HG03558 (cell line): ENCODE measurements around the gene SFMBT2.

Experiments used
- ATAC-seq: cut with Tn5 transposase; IDR thresholded peaks from one replicate; pipeline ENCODE4 v1.9.1; 2021; ENCODE audit warnings: moderate number of reproducible peaks; ENCODE audit not compliant: unreplicated experiment; ENCODE audit errors: extremely low read depth

The SFMBT2 gene

GRCh38 chr10:7373039-7373438, 37.8 kb downstream of the SFMBT2 start:
- ATAC-seq = no peak

GRCh38 chr10:7372504-7372903, 38.3 kb downstream of the SFMBT2 start:
- no peak for ATAC-seq

DNA sequence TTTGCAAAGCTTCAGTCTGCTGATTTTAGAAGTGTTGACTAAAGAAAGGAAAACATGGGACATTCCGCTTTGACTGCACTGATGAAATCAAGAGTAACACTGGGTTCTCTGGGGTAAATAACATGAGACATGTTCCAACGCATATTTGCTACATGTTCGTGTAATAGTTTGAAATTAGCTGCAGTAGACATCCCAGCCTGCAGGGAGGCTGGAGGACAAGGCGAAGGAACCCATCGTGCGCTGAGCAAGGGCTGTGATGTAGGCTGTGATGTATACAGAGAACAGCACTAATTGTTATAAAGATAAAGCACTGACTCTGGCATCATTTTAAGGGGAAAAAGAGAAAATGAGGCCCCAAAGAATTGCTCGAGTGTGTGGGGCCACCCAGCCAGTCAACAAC, 40.3 kb downstream of the SFMBT2 start:
- ATAC-seq = no peak

DNA sequence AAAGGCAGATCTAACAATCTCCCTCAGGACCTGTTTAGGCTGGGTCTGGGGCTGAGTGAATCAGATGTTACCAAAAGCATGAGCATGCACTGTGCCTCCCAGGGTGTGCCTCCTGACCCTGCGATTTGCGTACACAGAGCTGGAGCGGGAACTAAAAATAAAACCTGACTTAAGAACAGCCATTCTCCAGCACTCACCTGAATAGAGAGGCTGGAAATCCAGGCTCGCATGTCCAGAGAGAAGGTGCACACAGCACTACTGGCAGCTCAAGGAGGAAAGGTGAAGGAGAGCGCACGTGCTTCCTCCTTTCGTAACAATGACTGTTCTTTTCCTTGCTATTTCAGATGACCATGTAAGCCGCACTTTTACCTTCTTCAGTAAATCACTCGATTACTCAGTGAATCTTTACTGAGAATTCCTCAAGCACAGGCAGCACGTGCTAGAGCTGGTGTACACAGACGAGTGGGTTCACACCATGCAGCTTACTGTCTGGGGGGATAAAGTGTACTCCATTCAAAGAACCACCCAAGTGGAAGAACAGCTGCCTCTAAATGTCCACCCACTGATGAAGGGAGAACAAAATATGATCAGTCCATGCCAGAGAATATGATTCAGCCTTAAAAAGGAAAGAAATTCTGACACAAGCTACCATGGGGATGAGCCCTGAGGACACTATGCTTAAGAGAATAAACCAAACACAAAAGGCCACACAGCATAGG, 45.6 kb downstream of the SFMBT2 start:
- ATAC-seq = no peak

- ATAC-seq = no peak
Observed at GRCh38 chr10:7364474-7364873, 46.4 kb downstream of the SFMBT2 start.

- no peak for ATAC-seq
Observed at GRCh38 chr10:7363700-7364099, 47.1 kb downstream of the SFMBT2 start.

GRCh38 chr10:7362471-7362870, 48.4 kb downstream of the SFMBT2 start:
- no peak for ATAC-seq

DNA sequence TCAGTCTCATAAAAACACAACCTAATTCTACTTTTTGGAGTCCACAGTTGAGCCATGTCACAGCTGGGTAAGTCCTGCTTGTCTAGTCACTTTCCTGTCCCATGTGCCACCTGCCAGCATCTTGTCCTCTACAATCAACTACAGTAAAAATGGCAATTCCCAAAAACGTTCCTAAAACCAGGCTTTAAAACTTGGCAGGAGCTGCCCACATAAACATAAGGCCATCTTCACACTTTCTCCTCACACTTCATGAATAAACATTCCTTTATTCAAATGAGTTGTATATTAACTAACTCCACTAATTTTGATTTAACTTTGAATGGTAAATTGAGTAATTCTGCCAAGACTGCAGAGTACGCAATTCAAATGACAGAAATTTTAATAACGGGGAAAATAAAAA, 49.5 kb downstream of the SFMBT2 start:
- ATAC-seq = no peak

DNA sequence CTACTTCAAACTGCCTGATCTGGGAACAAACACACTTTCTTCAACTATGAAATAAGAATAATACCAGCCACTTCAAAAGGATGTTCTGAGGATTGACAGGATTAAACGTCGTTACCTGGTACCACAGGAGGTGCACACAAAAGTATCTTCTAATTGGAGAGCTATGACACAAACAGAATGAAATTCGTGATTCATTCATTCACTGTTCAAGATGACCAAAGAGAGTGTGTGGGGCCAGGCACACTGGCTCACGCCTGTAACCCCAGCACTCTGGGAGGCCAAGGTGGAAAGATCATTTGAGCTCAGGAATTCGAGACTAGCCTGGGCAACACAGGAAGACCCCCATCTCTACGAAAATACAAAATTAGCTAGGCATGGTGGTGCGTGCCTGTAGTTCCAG, 50.9 kb downstream of the SFMBT2 start:
- ATAC-seq = no peak

- ATAC-seq = no peak
Observed at GRCh38 chr10:7359356-7359755, 51.5 kb downstream of the SFMBT2 start.

- ATAC-seq = no peak
Observed at GRCh38 chr10:7357193-7357592, 53.6 kb downstream of the SFMBT2 start.

DNA sequence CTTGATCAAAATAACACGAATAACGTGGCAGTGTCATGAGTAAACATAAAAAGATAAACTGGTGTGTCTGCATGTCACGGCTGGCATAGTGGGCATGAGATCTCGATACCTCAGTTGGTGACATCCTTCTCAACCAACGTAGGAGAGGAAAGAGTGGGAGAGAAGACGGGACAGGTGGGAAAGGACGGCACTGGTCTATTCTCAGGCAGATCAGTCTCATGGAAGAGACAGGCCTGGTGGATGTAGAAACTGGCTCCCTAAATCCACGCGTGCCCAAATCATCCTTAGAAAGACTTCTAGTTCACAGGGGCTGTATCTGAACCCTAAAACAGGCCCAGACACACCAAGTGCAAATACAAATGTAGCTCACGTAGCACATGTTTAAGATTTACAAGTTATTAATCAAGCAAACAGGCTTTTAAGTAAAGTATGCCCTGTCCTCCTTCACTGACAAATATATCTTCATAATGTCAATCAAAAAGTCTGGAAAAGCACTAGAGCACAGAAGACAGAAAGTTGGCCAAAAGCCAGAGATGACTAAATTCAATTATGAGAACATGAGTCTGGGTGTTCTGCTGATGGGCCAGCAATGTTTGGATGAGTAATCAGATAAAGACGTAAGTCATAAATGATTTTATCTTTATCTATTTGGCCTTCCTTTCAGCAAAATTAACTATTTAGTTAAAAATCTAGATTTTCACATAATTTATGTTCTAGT, 56.3 kb downstream of the SFMBT2 start:
- ATAC-seq = no peak

- no peak for ATAC-seq
Observed at GRCh38 chr10:7351894-7352293, 58.9 kb downstream of the SFMBT2 start.

GRCh38 chr10:7350541-7351195, 60.2 kb downstream of the SFMBT2 start:
- ATAC-seq = no peak

GRCh38 chr10:7345717-7346116, 65.1 kb downstream of the SFMBT2 start:
- no peak for ATAC-seq

- ATAC-seq = no peak
Observed at GRCh38 chr10:7343040-7343439, 67.8 kb downstream of the SFMBT2 start.

- ATAC-seq = no peak
Observed at GRCh38 chr10:7340179-7340874, 70.5 kb downstream of the SFMBT2 start.

- ATAC-seq = no peak
Observed at GRCh38 chr10:7339510-7339909, 71.3 kb downstream of the SFMBT2 start.

- no peak for ATAC-seq
Observed at GRCh38 chr10:7338469-7338868, 72.4 kb downstream of the SFMBT2 start.

DNA sequence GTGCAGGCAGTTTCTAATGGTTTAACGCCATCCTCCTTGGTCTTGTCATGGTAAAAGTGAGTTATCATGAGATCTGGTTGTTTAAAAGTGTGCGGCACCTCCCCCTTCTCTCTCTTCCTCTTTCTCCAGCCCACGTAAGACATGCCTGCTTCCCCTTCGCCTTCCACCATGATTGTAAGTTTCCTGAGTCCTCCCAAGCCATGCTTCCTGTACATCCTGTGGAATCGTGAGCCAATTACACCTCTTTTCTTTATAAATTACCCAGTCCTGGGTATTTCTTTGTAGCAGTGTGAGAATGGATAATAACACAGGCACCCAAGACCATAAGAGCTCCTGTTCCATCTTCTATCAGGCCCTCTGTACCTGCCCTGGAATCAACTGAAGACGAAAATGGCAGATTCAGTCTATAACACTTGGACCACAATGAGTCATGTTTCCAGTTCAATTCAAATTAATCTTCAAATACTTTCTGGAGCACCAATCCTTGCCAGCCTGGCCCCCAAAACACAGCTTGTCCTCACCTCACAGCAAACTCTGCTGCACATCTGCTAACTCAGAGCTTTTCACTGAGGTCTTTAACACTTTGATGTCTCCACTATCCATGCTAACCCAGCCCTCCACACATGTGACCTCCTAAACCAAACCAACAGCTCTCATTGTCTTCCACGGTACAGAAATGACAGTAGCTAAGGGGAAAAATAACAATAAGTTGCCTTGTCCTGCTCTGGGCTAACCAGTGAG, 73.2 kb downstream of the SFMBT2 start:
- ATAC-seq = peak; percentile 43
